Adrenal gland (tissue), 5 donors: ENCODE measurements around the gene ABL1.

Experiments
- CTCF ChIP-seq, 6 experiments: fragments of 450-650 bp in 4 of 6; fragments of 200-600 bp in 2 of 6; sonication (generic) in 1 of 6; IDR thresholded peaks; 1 replicate in 5 of 6; 2 replicates in 1 of 6; pipeline versions ENCODE4 v1.5.1 to v1.8.0; 2016 to 2021; ENCODE audit warnings: antibody characterized with exemption in 6 of 6, mild to moderate bottlenecking in 2 of 6, moderate library complexity in 1 of 6
- POLR2A ChIP-seq, 2 donors: fragments of 450-650 bp; IDR thresholded peaks; one replicate each; pipeline ENCODE4 v1.6.1; 2017; ENCODE audit warnings: antibody characterized with exemption in 2 of 2, mild to moderate bottlenecking in 2 of 2, moderate library complexity in 1 of 2
- donor health status: DM: no; HTN: no; CAD: no.

GRCh38 chr9:130791303-130791894 lies 43.7 kb upstream of the ABL1 start:
- TF ChIP-seq POLR2A (IDR thresholded peaks at IDR 0.05) (no peak), CTCF (IDR thresholded peaks at IDR 0.05) (no peak)
